IPS-15b (cell line): ENCODE data around the gene CAB39.

Experiments
- H3K27me3 ChIP-seq: one replicate; pipeline ENCODE4 v1.6.1; 2013; ENCODE audit warnings: low read length; ENCODE audit not compliant: control insufficient read depth, insufficient read depth
- H3K36me3 ChIP-seq: one replicate; pipeline ENCODE4 v1.6.1; 2013; ENCODE audit warnings: low read length; ENCODE audit not compliant: control insufficient read depth, insufficient read depth
- H3K4me1 ChIP-seq: one replicate; pipeline ENCODE4 v1.6.1; 2013; ENCODE audit warnings: mild to moderate bottlenecking, low read length; ENCODE audit not compliant: control insufficient read depth, insufficient read depth
- H3K4me3 ChIP-seq: one replicate; pipeline ENCODE4 v1.5.1; 2013; ENCODE audit warnings: low read depth, low read length
- H3K9ac ChIP-seq: one replicate; pipeline ENCODE4 v1.6.1; 2013; ENCODE audit warnings: low read depth, mild to moderate bottlenecking, low read length
- H3K9me3 ChIP-seq: one replicate; pipeline ENCODE4 v1.6.1; 2013; ENCODE audit warnings: mild to moderate bottlenecking, low read length; ENCODE audit not compliant: control insufficient read depth, insufficient read depth

CAB39 gene

DNA sequence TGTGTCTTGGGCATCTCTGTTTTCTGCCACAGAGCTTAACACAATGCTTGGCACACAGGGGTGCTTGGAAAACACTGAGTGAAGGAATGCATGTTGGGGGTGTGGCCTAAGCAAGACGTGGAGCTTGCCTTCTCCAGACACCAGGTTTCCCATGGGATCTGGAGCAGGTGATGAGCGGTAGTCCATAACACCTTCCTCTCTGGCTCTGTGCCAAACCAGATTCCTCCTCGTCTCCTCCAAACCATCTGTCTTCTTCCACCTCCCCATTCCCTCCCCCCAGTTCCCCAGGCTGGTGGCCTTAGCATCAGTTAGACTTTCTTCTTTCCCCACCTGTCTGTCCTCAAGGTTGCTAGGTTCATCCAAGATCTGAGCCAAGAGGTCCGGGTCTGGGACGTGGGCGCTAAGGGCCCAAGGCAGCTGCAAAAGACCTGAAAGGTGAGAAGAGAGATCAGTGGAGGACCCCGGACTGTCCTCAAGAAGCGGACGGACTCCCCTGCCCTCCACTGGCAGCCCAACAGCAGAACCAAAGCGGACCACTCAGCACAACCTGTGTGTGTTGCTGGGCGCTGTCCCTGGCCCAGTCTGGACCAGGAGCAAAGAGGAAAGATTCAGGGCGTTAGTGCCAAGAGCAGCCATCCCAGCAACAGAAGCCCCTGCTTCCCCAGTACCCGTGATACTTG, 150.9 kb downstream of the CAB39 start:
- H3K4me1 ChIP-seq = peaks cover 17% of the 10 kb centered on the region
- H3K9ac ChIP-seq = no peak overlapping the region
- H3K4me3 ChIP-seq = peak overlapping the region; percentile 81

DNA sequence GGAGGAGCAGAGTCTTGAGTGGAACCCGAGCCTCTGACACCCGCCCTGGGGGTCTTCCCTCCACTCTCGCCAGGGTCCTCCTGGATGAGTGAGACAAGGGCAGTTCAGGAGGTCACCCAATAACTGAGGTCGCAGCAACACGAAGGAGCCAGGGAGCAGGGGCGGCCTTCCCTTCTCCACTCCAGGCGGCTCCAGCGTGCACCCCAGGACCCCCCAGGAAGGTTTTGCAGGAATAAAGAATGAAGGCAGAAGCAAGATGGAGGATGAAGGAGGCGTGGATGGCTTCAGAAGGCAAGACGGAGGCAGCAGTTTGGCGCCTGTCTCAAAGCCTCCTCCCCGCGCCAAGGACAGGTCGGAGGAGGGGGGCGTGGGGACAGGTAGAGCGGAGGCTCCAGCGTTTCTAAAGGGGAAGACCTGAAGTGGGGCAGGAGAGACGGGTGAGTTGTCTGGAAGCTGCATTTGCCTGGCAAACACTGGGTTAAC, 151.5 kb downstream of the CAB39 start:
- Histone ChIP-seq H3K9ac (peak overlapping the region; percentile 56), H3K4me3 (peak overlapping the region; percentile 81), H3K9me3 (no peaks in the 10 kb centered on the region), H3K4me1 (peaks cover 22% of the 10 kb centered on the region), H3K27me3 (peaks cover 15% of the 10 kb centered on the region), H3K36me3 (no peaks in the 10 kb centered on the region)

More for the DNA sequence above, 150.9 kb downstream of the CAB39 start:
- H3K27me3 ChIP-seq = peaks cover 15% of the 10 kb centered on the region
- H3K36me3 ChIP-seq = no peaks in the 10 kb centered on the region
- H3K9me3 ChIP-seq = no peaks in the 10 kb centered on the region

DNA sequence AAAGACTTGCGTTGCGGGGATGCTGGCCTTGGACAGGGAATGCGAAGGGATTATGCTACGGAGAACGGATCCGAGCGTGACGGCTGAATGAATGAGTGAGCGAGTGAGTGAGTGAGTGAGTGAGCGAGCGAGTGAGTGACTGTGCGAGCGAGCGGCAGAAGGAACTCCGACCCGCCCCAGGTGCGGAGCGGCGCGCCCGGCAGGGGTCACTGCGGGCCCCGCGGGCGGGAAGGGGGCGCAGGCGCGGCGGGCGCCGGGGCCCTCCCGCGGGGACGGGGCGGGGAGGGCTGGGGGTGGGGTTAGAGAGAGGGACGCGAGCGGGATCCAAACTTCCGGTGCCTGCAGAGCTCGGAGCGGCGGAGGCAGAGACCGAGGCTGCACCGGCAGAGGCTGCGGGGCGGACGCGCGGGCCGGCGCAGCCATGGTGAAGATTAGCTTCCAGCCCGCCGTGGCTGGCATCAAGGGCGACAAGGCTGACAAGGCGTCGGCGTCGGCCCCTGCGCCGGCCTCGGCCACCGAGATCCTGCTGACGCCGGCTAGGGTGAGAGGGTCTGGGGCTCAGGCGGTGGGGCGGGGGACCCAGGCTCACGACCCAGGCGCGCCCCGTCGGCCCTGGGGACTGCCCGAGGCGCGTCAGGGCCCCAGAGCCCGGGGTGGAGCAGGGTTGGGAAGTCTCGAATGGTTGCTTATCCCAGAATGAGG, 152.1 kb downstream of the CAB39 start, which contains the start of gene ITM2C:
Gene ITM2C, plus strand, starts transcription at position 338 of the 702 bp plus-strand sequence. Its CDS starts 84 bp downstream, at position 422.
- Histone ChIP-seq H3K4me3 (peak within 1 kb of the TSS; percentile 81), H3K4me1 (peaks cover 28% of the 10 kb centered on the region), H3K36me3 (no peaks in the 10 kb centered on the region), H3K9ac (peak within 1 kb of the TSS; percentile 88), H3K9me3 (no peaks in the 10 kb centered on the region), H3K27me3 (peaks cover 15% of the 10 kb centered on the region)

DNA sequence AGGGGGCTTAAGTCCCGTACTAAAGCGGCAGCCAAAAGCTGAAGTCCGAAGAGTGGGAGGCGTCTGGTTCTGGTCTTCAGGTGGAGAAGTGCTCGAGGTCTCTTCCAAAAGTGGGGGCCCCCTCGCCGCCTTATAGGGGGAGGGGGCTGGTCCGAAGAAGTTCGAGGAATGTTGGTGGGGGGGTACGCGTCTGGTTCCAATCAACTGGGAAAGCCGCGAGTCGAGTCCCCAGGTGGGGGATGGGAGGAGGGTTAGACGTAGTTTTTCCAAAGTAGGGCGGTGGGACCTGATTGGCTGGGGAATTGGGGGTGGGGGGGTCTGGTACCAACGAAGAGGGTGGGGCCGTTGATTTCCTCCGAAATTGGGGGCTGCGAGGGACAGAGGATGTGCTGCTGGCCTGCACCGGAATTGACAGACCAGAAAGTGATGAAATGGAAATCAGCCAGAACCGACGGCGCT, 152.7 kb downstream of the CAB39 start:
- peaks cover 15% of the 10 kb centered on the region for H3K27me3 ChIP-seq
- peak overlapping the region; percentile 88 for H3K9ac ChIP-seq
- H3K4me3 ChIP-seq = peak overlapping the region; percentile 81
- no peaks in the 10 kb centered on the region for H3K9me3 ChIP-seq
- H3K36me3 ChIP-seq = no peaks in the 10 kb centered on the region
- peaks cover 34% of the 10 kb centered on the region for H3K4me1 ChIP-seq

DNA sequence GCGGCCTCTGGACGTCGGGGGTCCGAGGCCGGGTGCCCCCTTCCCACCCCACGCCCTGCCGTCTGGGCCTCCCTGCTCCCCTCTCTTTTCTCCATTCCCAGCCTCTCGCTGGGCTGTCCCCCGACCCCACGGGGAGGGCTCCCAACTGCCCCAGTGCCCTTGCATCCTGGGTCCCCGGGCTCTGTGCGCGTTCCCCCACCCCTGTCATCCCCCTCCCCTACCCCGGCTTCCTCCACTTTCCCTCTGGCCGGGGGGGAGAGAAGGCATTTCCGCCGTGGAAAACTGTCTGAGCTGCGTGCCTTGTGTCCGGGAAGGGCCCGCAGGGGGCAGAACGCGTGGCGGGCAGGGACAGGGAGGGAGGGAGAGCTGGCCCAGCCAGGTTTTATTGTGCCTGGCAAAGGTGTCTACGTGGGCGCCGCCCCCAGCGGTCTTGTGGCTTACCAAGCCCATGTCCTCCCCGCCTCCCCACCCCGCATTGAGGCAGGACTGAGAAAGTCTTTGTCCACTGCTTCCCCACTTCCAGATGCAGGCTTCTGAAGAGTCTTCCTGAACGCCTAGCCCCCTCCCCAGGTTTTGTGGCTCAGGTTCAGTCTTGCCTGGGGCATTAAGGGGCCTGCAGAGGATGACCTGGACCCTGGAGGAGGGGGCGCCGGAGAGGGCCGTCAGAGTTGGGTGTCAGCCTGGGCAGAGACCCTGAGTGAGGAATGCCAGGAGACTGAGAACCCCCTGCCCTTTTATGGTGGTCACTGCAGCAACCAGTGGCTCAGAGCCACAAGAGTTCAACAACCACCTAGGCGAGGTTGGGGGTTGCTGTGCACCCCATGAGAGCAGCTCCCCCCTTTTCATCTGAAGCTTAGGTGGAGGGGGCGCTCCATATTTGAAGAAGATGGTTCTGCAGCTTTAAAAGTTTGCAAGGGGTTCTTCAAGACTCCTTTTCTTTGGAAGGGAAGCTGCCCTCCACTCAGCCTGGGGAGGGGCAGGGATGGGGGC, 153.4 kb downstream of the CAB39 start:
- peaks cover 39% of the 10 kb centered on the region for H3K4me1 ChIP-seq
- peaks cover 15% of the 10 kb centered on the region for H3K27me3 ChIP-seq
- peak overlapping the region; percentile 81 for H3K4me3 ChIP-seq
- peak overlapping the region; percentile 65 for H3K9ac ChIP-seq
- H3K36me3 ChIP-seq = no peaks in the 10 kb centered on the region
- no peaks in the 10 kb centered on the region for H3K9me3 ChIP-seq

DNA sequence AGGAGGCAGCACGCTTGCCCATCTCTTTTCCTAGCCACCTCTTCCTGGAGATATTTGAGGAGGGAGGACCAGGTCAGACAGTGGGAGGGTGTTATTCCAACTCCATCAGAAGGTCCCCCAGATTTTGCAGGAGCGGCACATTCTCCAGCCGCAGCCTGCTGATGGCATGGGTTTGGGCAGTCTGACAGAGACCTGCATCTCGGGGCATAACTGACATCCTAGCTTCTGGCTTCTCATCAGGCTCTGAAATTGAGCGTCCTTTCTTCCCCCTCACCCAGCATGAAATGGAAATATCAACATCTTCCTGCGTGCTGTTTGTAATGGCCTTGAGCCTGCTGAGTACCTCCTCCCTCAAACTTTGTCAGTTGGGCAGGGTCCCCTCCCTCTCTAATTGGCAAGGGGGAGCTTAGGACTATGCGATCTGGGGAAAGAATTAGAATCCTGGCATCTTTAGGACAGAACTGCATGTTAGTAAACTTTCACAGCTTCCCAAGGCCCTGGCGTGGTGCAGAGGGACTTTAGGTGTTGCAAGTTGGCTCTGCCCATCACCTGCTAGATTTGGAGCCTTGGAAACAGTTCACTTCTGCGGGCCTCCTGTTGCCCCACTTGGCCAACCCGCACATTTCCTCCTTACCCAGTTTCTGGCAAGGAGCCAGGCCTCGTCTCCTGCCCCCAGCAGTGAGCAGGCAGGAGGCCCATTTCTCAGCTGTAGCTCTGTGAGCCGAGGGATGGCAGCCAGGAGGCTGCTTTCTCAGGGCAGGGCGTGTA, 154.3 kb downstream of the CAB39 start:
- Histone ChIP-seq H3K9me3 (no peaks in the 10 kb centered on the region), H3K9ac (no peak overlapping the region), H3K27me3 (peaks cover 15% of the 10 kb centered on the region), H3K4me3 (peak overlapping the region; percentile 81), H3K36me3 (peaks cover 3% of the 10 kb centered on the region), H3K4me1 (peaks cover 41% of the 10 kb centered on the region)

DNA sequence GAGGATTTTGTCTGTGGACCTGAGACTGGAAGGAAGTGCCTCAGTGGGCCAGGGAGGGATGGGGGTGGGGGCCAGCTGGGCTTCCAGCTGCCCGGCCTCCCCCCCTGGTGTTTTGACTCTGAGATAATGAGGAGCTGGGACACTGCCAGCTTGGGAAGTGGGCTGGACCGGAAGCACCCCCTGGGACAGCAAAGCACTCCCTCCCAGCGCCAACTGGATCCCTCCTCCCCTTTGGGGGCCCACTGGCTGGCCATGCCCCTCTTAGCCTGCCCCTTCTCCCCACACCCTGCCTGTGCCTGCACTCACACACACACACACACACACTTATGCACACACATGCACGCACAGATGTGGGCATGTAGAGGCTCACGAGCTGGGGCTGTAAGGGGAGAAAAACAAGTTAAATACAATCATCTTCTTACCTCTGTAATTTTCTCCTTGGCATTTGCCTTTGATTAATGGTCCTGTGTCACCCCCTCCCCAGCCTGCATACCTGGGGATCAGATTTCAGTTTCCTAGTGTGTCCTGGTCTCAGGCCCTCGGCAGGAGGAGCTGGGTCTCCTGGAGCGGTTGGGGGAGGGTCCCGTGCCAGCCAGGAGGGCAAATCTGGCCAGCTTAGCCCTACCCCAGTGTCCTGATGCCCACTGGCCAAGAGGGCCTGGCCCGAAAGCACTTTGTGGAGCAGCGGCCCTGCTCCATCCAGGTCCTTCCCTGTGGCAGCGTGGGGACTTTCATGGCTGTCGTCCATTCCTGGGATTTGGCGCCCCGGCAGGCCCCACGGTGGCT, 155.7 kb downstream of the CAB39 start:
- peak overlapping the region; percentile 38 for H3K4me3 ChIP-seq
- peaks cover 5% of the 10 kb centered on the region for H3K27me3 ChIP-seq
- no peaks in the 10 kb centered on the region for H3K9me3 ChIP-seq
- peaks cover 42% of the 10 kb centered on the region for H3K4me1 ChIP-seq
- H3K36me3 ChIP-seq = peaks cover 11% of the 10 kb centered on the region
- H3K9ac ChIP-seq = peak overlapping the region; percentile 54

DNA sequence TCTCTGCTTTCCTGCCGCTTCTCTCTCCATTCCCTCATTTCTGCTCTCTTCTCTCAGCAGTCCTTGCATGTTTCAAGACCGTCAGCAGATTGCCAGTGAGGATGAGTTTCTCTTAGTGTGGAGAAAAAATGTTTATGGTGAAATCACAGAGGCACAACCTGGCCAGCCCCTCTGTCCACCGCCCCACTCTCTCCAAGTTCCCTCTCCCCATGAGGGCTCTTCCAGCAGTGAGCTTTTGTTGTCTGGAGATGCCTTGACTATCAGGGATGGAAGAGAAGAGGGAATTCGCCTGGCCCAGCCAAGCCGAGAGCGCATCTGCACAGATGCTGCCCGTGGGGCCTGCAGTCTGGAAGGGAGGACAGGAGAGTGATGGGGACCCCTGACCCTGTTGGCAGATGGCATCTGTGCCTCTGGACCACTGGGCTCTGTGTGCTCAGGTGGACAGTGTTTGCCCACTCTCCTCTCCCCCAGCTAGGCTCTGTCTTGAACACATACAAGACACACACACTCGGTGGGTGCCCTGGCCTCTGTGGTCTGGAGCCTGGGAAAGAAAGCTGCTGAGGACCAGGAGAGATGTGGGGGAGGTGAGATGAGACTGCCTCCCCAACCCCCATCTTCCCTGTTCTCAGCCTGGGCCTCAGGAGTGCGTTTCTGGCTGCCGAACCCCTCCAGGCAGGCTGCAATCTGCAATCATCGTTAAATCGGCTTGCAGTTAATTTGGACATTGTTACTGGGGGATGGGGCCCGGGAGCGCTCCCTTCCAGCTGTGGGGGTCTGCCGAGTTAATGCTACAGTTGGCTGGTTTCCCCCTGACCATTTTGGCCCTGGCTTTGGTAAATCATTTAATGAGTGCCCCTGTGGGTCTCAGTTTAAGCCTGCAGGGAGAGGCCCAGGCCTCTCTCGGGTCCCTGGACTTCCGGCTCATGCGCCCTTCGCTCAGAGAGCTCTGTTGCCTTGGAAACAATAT, 156.6 kb downstream of the CAB39 start:
- Histone ChIP-seq H3K9me3 (no peaks in the 10 kb centered on the region), H3K36me3 (peaks cover 20% of the 10 kb centered on the region), H3K4me3 (peak overlapping the region; percentile 38), H3K9ac (peak overlapping the region; percentile 54), H3K4me1 (peaks cover 37% of the 10 kb centered on the region), H3K27me3 (no peaks in the 10 kb centered on the region)

DNA sequence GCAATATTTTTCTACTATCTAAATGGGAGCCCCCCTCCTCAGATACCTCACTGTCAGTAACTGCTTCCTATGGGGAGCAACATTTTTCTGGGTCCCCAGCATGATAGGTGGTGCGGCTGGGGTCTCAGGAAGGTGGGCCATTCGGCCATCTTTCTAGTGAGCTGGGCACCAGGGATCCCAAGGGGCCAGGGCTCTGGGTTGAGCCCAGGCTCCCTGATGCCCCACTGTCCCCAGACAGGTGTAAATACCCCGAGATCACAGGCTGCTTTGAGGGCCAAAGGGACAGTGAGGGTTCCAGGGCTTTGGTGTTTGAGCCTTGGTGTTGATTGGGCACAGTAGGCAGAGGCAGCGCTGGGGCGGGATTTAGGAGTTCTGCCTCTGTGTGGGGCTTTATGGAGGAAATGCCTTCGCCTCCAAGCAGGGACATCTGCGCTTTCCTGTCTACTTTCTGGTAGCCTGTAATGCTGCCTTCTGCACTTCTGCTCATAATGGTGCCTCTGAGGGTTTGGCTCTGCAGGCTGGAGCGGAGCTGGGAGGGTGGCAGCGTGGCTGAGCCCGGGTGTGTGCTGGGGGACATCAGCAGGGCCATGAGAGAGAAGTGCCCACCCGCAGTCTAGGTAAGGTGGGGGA, 157.4 kb downstream of the CAB39 start:
- H3K4me3 ChIP-seq = peak overlapping the region; percentile 22
- H3K9me3 ChIP-seq = no peaks in the 10 kb centered on the region
- peaks cover 28% of the 10 kb centered on the region for H3K36me3 ChIP-seq
- H3K4me1 ChIP-seq = peaks cover 37% of the 10 kb centered on the region
- peak overlapping the region; percentile 54 for H3K9ac ChIP-seq
- H3K27me3 ChIP-seq = no peaks in the 10 kb centered on the region
